ENCODE results near the gene FAM222A. TPM values are rescaled to one million over a fixed set of nuclear protein-coding genes. Genes with fewer than 3 reads are reported as not detected.

The FAM222A gene
- total RNA-seq, 4 donors from 2014 or later, result 1.4 to 3.0 (median 1.8) TPM

- Histone ChIP-seq H3K27ac (no peak overlapping the region), H3K4me3 (no peak overlapping the region), H3K9me3 (no peaks in the 10 kb centered on the region), H3K27me3 (peaks cover 4% of the 10 kb centered on the region), H3K36me3 (no peaks in the 10 kb centered on the region), H3K4me1 (no peaks in the 10 kb centered on the region)
- DNase-seq, result no peak
- WGBS, 2 donors (ENCODE audit: low coverage in 1 of 2), result 69% methylated on average over 12 of the region's 20 CpGs; no CpG with 5 or more reads in 1 of the 2 donors
- TF ChIP-seq POLR2AphosphoS5 (IDR thresholded peaks at IDR 0.05) (no peak), POLR2A (IDR thresholded peaks at IDR 0.05) (no peak), EP300 (IDR thresholded peaks at IDR 0.05; ENCODE audit: low read depth) (no peak), CTCF (IDR thresholded peaks at IDR 0.05) (no peak)
- intact Hi-C loops (cut with DNase I; ENCODE audit: low total_unique reads), result no loop called here
- in situ Hi-C loops (cut with MboI; ENCODE audit: low pct_ligation_motif_present in 1 of 4, low pct_unique_long_range_greater_than_20kb in 1 of 4, low sequenced_read_pairs in 3 of 4), result no loop called here
Observed at GRCh38 chr12:109814600-109815150, 101.0 kb downstream of the FAM222A start.

GRCh38 chr12:109815225-109815624 lies 101.6 kb downstream of the FAM222A start:
- no peaks in the 10 kb centered on the region for H3K36me3 ChIP-seq
- WGBS, 2 donors (ENCODE audit: low coverage in 1 of 2), result 84% methylated on average over 4 of the region's 4 CpGs; no CpG with 5 or more reads in 1 of the 2 donors
- DNase-seq, result no peak
- peaks cover 4% of the 10 kb centered on the region for H3K27me3 ChIP-seq
- no peak overlapping the region for H3K27ac ChIP-seq
- no peaks in the 10 kb centered on the region for H3K4me1 ChIP-seq
- H3K9me3 ChIP-seq, result no peaks in the 10 kb centered on the region
- H3K4me3 ChIP-seq, result no peak overlapping the region
- intact Hi-C loops (cut with DNase I; ENCODE audit: low total_unique reads) (no loop called here), in situ Hi-C loops (cut with MboI; ENCODE audit: low pct_ligation_motif_present in 1 of 4, low pct_unique_long_range_greater_than_20kb in 1 of 4, low sequenced_read_pairs in 3 of 4) (no loop called here)
- TF ChIP-seq CTCF (IDR thresholded peaks at IDR 0.05) (no peak), POLR2A (IDR thresholded peaks at IDR 0.05) (no peak), POLR2AphosphoS5 (IDR thresholded peaks at IDR 0.05) (no peak), EP300 (IDR thresholded peaks at IDR 0.05; ENCODE audit: low read depth) (no peak)

- intact Hi-C loops (cut with DNase I; ENCODE audit: low total_unique reads) (no loop called here), in situ Hi-C loops (cut with MboI; ENCODE audit: low pct_ligation_motif_present in 1 of 4, low pct_unique_long_range_greater_than_20kb in 1 of 4, low sequenced_read_pairs in 3 of 4) (no loop called here)
- Histone ChIP-seq H3K36me3 (no peaks in the 10 kb centered on the region), H3K4me3 (no peak overlapping the region), H3K9me3 (no peaks in the 10 kb centered on the region), H3K27me3 (peaks cover 4% of the 10 kb centered on the region), H3K4me1 (no peaks in the 10 kb centered on the region), H3K27ac (no peak overlapping the region)
- TF ChIP-seq POLR2A (IDR thresholded peaks at IDR 0.05) (no peak), POLR2AphosphoS5 (IDR thresholded peaks at IDR 0.05) (no peak), CTCF (IDR thresholded peaks at IDR 0.05) (no peak), EP300 (IDR thresholded peaks at IDR 0.05; ENCODE audit: low read depth) (no peak)
- DNase-seq, result no peak
- 72 to 90% methylated on average over 2 to 10 of the region's 10 CpGs for WGBS, 2 donors (ENCODE audit: low coverage in 1 of 2)
Observed at GRCh38 chr12:109815757-109816617, 102.4 kb downstream of the FAM222A start.

- no peak for TF ChIP-seq POLR2A (IDR thresholded peaks at IDR 0.05)
- no peak for TF ChIP-seq POLR2AphosphoS5 (IDR thresholded peaks at IDR 0.05)
- TF ChIP-seq CTCF (IDR thresholded peaks at IDR 0.05), result no peak
- no peak for TF ChIP-seq EP300 (IDR thresholded peaks at IDR 0.05; ENCODE audit: low read depth)
- H3K4me3 ChIP-seq, result no peak overlapping the region
- no peaks in the 10 kb centered on the region for H3K4me1 ChIP-seq
- DNase-seq, result no peak
- no peak overlapping the region for H3K27ac ChIP-seq
- intact Hi-C loops (cut with DNase I; ENCODE audit: low total_unique reads) (no loop called here), in situ Hi-C loops (cut with MboI; ENCODE audit: low pct_ligation_motif_present in 1 of 4, low pct_unique_long_range_greater_than_20kb in 1 of 4, low sequenced_read_pairs in 3 of 4) (no loop called here)
- H3K36me3 ChIP-seq, result no peaks in the 10 kb centered on the region
- WGBS, 2 donors (ENCODE audit: low coverage in 1 of 2), result 80% methylated on average over 7 of the region's 7 CpGs; no CpG with 5 or more reads in 1 of the 2 donors
- H3K27me3 ChIP-seq, result peaks cover 4% of the 10 kb centered on the region
- H3K9me3 ChIP-seq, result no peaks in the 10 kb centered on the region
Observed at GRCh38 chr12:109816870-109817269, 103.2 kb downstream of the FAM222A start.
